Effector CD4-positive, alpha-beta T cell (primary cell): Measurements from ENCODE around the gene MRGPRF.
A peak's percentile ranks its signal among the peaks of the same experiment; 100 is the strongest.

Experiments used
- DNase-seq: peaks from one replicate; pipeline ENCODE4 v3.0.0-alpha.2; 2020

Gene MRGPRF

DNA sequence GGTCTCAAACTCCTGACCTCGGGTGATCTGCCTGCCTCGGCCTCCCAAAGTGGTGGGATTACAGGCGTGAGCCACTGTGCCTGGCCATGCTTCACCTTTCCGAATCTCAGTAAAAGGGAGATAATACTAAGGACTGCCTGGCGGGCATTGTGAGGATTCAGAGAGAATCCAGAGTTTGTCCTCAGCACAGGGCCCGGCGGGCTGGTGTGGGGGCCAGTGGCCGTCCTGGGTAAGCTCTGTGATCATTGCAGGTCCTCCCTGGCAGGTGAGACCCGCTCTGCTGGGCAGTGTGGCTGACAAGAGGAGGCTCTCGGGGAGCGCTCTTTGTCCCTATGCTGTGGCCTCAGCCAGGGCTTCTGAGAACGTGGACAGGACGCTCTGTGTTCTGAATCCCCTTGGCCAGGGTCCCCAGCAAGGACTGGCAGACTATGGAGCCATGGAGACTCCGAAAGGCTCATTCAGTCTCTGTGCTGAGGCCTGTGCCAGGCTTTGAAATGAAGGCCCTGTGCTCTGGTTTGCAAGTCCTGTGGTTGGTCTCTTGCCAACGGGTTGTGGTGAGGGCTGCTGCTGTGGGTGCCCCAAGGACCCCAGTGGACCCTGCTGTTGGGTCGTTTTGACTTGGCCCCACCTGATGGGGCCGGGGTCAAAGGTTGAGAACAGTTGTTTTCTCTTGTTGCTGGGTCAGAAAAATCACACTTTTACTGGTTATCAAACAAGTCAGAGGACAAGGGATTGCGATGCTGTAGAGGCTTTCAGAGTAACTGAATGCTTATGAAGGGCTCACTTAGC lies 37.7 kb upstream of the MRGPRF start:
- DNase-seq: no peak

DNA sequence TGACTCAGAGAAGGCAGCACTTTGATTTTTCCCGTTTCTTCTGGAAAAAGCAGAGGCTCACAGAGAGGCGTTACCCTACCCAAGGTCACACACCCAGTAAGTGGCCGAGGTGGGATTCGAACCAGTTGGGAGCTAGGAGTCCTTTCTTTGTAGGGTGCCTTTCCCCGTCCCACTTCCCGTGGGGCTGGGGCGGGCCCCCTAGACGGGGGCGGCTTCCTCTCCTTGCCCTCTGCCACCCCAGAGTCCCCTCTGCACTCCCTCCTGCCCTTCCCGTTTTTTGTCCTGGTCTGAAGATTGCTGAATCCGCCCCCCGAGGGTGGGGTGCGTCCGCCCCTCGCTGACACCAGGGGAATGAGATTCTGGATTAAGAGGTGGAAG lies 36.4 kb upstream of the MRGPRF start:
- no peak for DNase-seq

DNA sequence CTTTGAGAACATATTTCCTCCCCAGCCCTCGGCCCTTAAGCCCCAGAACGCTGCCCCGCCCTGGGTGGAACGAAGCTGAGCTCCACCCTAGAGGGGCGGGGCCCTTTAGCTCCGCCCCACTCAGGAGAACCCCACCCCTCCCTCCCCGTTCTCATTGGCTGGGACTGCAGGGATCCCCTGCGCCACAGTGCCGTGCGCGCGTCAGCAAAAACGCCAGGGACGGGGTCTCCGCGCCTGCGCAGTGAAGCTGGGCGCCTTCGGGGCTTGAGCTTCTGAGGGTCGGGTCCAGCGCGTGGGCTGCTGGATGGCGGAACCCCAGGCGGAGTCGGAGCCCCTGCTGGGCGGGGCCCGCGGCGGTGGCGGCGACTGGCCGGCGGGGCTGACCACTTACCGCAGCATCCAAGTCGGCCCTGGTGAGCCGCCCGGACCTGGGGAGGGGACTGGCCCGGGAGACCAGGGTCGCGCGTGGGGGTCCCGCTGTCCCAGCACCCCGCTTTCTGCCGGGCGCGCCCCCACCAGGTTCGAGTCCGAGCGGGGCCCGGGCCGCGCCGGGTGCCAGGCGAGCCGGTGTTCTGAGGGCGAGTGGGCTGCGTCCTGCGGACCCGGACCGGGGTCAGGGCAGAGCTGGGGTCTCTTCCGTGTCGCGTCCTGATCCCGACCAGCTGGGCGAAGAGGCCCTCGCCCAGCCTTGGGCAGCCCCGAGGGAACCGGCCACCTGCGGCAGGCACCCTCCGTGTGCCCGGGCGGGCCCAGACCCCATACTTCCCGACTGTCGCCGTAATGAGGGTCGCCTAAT lies 35.8 kb upstream of the MRGPRF start, which contains the start of gene TPCN2:
Gene TPCN2, plus strand, starts transcription at position 239 of the 796 bp plus-strand sequence. Its CDS starts 66 bp downstream, at position 305.
- peak; percentile 88 for DNase-seq

DNA sequence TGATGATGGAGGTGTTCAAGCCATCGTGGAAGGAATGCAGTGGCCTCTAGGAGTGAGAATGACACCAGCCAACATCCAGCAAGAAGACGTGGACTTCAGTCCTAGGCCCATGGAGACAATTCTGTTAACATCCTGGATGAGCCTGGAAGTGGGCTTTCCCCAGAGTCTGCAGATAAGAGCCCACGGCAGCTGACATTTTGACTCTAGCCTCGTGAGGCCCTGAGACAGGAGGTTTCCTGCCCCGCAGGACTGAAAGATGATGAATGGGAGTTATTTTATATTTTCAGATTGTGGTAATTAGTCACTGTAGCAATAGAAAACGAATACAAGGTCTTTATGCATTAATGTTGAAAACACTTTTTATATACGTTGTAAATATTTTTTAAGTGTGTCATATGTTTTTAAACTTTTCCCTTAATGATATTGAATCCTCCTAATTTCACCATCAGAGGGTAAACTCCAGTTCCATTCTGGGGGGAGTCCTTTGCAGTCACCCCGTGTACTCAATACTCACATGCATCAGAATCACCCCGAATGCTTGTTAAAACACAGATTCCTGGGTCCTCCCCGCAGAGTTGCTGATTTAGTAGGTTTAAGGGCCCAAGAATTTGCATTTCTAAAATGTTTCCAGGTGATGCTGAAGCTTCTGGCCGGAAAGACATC lies 35.1 kb upstream of the MRGPRF start:
- no peak for DNase-seq

DNA sequence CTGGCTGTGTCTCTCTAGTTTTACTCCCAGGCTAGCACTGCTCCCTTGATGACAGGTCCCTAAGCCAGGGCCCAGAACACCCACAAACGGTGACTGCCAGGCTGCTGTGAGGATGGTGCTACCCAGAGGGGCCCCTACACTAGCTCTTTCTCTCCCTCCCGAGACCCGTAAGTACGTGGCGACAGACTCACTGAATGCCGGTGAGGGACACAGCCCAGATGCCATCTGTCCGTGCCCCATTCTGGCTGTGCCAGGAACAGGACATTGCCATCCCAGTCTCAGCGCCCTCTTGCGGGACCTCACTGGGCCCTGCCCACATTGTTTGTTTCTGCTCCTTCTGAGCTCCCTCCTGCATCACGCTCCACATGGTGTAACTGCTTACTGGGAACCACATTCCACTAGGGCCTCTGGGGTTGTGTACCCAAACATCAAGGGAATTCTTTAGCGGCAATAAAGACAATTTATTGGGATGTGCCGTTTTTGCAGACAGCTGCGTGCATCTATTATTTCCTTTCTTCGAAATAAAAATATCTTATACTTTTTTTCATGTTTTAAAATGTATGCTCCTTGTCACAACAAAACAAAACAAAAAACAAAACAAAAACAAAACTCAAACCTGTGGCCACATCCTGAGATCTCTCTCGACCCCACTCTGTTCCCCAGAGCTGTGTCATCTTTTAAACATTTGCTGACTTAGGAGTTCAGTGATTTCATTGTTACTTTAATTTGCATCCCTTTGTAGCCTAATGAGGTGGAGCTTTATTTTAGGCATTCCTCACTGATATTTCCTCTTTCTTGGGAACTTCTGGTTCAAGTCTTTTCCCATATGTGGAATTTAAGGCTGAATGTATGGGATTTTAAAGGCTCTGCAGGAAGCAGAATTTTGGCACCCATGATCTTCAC lies 31.3 kb upstream of the MRGPRF start:
- no peak for DNase-seq

DNA sequence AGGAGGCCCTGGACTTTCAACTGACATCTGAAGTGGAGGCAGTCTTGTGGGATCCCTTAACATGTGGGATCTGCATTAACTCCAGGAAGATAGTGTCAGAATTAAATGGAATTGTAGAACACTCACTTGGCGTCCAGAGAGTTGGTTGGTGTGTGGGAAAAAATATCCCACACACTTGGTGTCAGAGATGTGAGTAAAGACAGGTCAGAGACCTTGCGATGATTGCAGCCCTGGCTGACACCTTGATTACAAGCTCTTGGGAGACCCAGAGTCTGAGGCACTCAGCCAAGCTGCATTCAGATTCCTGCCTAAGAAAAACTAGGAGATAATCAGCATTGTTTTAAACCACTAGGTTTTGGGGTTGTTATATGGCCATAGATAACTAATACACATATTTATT lies 28.5 kb upstream of the MRGPRF start:
- no peak for DNase-seq

DNA sequence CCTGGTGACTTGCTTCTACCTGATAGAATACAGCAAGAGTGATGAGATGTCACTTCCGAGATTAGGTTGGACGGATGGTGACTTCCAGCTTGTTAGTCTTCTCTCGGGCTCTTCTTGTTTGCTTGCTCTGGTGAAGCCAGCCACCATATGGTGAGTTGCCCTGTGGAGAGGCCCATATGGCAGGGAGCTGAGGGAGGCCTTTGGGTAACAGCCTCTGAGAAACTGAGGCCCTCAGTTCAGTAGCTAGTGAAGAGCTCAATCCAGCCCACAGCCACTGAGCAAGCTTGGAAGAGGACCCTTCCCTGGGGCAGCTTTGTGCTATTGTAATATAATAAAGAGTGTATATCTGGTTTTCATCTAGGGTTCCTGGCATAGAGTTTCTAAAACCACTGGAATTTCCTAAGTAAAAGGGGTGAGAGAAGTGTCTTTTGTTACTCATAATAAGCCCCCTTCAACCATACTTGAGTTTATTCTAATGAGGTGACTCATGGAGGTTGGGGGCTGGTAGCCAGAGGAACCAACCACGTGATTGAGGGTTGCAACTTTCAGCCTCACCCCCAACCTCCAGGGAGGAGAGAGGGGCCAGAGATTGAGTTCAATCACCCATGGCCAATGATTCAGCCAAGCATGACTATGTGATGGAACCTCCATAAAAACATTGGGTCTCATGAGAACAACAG lies 27.7 kb upstream of the MRGPRF start:
- DNase-seq: no peak

DNA sequence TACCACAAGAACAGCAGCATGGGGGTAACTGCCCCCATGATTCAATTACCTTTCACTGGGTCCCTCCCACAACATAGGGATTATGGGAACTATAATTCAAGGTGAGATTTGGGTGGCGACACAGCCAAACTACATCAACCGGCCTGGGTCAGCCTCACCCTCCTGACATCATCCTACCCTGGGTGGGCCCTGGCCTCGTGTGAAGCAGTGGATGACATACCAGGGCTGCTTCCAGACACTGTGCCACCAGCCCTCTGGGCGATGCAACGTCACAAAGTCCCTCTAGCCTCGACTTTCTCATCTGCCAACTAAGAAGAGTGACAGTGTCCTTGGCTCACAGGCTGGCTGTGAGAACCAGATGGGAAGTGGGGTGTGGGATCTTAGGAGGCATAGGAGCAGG lies 27.0 kb upstream of the MRGPRF start:
- DNase-seq: no peak

DNA sequence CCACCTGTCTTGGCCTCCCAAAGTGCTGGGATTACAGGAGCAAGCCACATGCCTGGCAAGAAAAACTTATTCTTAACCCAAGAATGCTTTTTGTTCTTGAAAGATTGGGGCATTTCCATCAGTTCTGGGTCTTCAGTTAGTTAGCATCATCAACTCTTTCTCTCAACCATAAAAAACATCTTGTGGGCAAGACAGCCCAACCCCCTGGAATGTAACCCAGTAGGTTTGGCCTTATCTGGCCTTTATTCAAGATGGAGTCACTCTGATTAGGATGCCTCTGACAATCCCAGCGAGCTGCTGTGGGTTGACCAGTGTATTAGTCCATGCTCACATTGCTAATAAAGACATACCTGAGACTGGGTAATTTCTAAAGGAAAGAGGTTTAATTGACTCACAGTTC lies 26.5 kb upstream of the MRGPRF start:
- no peak for DNase-seq

DNA sequence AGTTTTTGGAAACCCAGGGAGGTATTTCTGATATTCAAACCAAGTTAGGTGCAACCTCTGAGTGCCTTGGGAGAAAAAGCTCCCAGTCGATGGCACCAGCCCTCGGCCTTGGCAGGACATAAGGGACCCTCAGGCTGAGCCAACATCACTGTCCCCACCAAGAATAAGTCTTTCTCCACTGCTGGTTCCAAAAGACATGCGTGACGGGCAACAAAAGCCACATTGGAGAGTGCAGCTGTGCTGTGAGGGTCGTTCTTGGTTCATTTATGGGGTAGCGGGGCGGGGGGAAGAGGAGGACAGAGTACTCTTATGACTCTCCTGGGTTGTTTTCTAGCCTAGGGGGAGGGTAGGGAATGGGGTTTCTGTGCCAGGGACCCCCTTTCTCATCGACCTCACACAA lies 24.5 kb upstream of the MRGPRF start:
- no peak for DNase-seq

DNA sequence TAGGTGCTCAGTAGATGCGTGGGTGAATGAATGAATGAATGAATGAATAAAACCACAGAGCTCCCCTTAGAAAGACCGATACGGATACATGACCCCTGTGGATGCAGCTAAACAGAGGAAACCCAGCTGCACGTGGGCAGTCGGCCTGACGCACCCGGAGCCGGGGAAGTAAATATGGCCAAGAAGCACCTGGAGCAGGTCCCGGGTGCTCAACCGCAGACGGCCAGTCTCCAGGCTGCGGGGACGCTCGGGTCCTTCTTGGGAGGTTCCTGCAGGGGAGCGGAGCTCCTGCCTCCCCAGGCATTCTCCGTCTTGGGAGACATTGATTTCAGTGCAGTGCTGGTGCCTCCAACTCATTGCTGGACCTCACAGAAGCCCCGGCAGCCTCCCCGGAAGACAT lies 24.0 kb upstream of the MRGPRF start:
- no peak for DNase-seq

DNA sequence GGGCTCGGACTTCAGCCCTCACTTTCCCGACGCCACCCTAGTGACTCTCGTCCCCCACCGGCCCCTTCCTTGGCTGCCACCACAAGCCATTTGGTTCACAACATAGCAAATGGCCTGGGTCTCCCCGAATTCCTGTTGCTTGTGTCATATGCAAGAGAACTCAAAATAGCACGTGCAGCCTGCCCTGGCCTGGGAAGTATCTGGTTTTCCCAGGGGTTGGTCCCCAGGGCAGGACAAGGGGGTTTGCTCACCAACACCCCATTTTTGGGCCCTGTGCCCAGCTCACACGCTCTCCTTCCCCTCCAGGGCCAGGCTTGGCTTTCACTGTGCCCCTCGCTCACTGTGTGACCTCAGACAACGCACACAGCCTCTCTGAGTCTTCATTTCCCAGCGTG lies 22.9 kb upstream of the MRGPRF start:
- no peak for DNase-seq

DNA sequence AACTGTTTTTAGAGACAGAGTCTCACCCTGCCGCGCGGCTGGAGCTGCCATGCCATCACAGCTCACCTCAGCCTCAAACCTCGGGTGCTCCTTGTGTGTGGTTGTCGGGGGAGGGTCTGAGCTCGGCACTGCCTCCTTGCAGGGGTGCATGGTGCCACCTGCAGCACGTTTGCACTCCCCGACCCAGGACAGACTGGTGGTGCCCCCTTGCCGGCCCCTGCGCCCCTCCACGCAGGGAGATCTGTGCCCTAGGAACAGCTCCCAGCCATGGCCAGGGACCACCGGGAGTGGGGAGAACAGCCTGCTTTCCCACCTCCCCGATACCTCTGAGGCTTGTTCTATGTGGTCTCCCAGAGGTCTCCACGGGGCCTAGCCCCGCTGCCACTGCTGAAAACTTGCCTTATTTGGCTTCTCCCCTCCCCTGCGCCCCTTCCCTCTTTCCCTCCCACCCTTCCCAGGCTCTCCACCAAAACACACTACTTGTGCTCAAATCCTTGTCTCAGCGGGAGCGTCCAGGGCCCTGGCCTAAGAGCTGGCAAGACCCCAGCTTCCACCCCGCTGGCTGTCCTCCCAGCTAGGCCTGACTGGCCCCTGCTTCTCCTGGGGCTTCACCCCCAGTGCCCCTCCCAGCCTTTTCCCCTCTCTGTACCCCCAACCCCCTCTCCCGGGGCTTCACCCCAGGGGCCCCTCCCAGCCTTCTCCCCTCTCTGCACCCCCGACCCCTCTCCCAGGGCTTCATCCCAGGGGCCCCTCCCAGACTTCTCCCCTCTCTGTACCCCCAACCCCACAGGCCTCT lies 22.3 kb upstream of the MRGPRF start:
- DNase-seq: no peak

DNA sequence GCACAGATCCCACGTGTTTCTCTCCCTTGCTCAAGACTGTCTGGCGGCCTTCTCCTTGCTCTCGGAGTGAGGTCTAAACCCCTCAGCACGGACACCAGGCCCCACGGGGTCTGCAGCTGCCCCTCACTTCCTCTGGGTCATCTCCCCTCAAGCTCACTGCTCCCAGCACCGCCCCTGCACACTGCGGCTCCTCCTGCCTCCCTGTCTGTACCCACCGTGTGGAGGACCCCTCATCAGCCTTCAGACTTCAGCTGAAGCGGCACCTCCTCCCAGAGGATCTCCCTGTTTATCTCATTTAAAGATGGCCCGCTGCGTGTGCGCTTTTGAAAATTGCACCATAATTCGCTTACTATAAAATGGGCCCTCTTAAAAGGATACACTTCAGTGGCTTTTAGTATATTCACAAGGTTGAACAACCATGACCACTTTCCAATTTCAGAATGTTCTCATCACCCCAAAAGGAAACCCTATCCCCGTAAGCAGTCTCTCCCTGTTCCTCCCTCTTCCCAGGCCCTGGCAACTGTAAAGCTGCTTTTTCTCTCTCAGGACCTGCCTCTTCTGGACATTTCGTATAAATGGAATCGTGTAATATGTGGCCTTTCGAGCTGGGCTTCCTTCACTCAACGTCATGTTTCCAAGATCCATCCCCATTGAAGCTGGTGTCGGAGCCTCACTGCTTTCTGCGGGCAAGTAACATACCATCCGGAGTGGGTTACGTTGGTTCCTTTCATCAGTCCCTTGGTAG lies 21.2 kb upstream of the MRGPRF start:
- DNase-seq: no peak

DNA sequence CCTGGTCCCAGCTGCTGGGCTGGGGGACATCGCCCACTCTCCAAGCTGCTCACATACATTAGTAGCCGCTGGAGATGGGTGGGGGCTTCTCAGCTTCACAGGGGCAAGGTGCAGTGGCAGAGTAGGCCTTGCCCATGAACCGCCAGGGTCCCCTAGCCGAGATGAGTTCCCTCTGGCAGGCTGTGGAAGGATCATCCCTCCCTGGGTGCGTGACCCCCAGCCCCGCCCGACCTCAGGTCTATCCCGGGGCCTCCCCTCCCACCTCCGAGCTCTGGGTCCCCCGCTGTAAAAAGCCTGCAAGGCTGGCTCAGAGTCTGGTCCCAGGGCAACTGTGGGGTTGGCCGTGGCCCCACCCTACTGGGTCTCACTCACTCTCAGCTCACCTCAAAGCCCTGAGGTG lies 20.4 kb upstream of the MRGPRF start:
- no peak for DNase-seq

DNA sequence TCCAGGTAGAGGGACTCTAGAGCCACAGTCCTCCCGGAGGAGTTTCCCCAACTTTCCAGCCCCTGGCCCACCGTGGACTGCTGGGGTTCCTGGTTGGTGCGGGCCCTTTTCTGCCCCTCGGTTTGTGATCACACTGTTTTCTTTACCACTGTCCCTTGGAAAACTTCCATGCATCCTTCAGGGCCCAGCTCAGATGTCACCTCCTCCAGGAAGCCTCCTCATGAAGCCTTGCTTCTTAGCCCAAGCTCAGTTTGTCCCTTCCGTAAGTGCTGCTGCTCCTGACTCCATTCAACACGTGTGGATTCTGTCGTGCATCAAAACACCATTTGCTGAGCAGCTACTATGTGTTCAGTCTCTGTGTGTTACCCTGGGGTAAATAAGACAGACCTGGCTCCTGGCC lies 19.8 kb upstream of the MRGPRF start:
- no peak for DNase-seq

DNA sequence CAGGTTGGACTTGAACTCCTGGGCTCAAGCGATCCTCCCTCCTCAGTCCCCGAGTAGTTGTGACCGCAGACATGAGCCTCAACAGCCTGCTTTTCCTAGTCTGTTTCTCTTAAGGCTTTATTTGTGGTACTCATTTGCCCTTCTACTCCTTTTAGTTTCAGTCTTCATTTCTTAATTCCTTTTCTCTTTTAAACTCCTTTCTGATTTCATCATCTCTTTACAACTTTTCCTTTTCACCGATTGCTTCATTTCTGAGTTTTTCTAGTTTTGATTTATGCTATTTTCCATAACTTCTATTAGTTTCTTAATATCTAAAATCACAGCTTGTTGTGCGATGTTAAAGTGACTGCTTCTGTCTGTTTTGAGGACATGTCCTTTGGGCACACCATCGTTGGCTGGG lies 17.3 kb upstream of the MRGPRF start:
- DNase-seq: no peak

DNA sequence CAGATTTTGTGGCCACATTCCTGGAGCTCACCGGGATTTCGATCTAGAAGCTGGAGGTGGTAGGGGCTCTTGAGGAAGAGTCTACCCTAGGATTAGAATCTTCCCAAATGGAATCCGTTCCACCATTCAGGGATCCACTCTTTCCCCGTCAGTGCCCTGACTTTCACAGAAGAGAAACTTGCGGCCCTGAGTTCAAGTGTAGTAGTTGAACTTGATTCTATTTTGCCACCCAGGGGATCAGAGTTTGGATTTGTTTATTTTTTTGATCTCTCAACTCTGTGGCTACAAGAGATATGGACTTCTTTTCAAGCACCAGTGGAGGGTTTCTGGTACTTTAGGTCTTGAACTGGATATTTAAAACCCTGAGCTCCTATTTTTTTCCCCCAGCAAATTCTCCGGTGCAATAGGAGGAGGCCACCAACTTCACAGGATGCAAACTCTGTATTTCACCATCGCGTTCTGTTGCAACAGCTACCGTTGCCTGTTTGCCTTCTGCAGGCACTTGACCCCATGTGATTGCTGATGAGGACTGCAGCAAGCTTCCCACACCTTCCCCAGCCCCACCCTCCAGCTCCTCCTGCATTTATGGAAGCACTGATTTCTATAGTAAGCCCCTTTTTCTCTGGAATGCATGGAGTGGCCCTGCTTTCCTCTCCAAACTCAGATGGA lies 14.8 kb upstream of the MRGPRF start:
- no peak for DNase-seq

DNA sequence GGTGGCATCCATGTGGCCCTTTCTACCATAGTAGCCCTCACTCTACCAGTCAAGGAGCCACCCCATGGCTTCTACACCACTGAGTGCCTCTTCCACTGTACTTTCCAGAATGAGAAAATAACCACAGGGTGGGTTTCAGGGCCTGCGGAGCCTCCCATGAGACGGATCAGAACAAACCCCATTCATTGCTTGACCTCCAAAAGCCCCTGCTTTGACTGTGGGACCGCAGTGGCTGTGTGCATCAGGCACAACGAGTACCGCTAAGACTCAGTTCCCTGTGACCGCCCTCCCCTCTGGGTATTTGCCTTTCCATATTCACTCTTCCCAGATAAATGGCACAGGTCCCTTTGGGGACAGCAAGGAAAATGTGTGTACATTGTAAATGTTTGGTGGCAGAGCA lies 11.5 kb upstream of the MRGPRF start:
- DNase-seq: no peak

DNA sequence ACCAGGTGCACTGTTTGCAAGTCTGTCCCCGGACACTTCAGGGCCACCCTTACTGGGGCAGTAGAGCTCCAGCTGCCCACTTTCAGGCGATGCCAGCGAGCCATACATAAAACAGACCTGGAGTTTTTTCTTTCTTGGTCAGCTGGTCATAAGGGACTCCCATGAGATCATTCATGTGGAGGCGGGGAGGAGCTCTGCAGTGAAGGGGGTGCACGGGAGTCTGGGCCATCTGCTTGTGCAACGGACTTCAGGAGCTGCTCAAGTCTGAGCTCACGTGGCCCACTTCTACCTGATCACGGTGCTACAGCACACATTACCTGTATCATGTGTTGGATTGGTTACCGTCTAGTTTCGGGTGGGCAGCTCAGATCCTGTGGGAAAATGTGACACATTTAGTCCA lies 9.2 kb upstream of the MRGPRF start:
- no peak for DNase-seq
